ENCODE results near the gene CCT5. TPM values are rescaled to one million over a fixed set of nuclear protein-coding genes. Genes with fewer than 3 reads are reported as not detected.

Gene CCT5
- total RNA-seq, 1 donor from 2014 or later, result 159 TPM

GRCh38 chr5:10259899-10260298, 9.8 kb downstream of the CCT5 start:
- H3K27me3 Mint-ChIP-seq (ENCODE audit: unreplicated experiment), result no peaks in the 10 kb centered on the region
- H3K9me3 Mint-ChIP-seq (ENCODE audit: unreplicated experiment), result no peaks in the 10 kb centered on the region

GRCh38 chr5:10261065-10261464, 11.0 kb downstream of the CCT5 start:
- Mint-ChIP-seq H3K36me3 (ENCODE audit: unreplicated experiment) (peaks cover 61% of the 10 kb centered on the region), H3K27ac (ENCODE audit: unreplicated experiment) (no peak overlapping the region), H3K27me3 (ENCODE audit: unreplicated experiment) (no peaks in the 10 kb centered on the region), H3K4me1 (ENCODE audit: unreplicated experiment) (no peaks in the 10 kb centered on the region), H3K4me3 (ENCODE audit: unreplicated experiment) (no peak overlapping the region), H3K9me3 (ENCODE audit: unreplicated experiment) (no peaks in the 10 kb centered on the region)
- no peak for TF ChIP-seq CTCF (IDR thresholded peaks at IDR 0.05)
- no peak for DNase-seq (ENCODE audit: extremely low spot score, unreplicated experiment)

More at GRCh38 chr5:10259899-10260298, 9.8 kb downstream of the CCT5 start:
- no peak for DNase-seq (ENCODE audit: extremely low spot score, unreplicated experiment)
- Mint-ChIP-seq H3K4me3 (ENCODE audit: unreplicated experiment) (no peak overlapping the region), H3K36me3 (ENCODE audit: unreplicated experiment) (peaks cover 65% of the 10 kb centered on the region), H3K27ac (ENCODE audit: unreplicated experiment) (no peak overlapping the region), H3K4me1 (ENCODE audit: unreplicated experiment) (no peaks in the 10 kb centered on the region)
- no peak for TF ChIP-seq CTCF (IDR thresholded peaks at IDR 0.05)

- H3K27ac Mint-ChIP-seq (ENCODE audit: unreplicated experiment), result no peak overlapping the region
- TF ChIP-seq CTCF (IDR thresholded peaks at IDR 0.05), result no peak
- H3K4me1 Mint-ChIP-seq (ENCODE audit: unreplicated experiment), result peaks cover under 1% of the 10 kb centered on the region
- H3K9me3 Mint-ChIP-seq (ENCODE audit: unreplicated experiment), result no peaks in the 10 kb centered on the region
- no peaks in the 10 kb centered on the region for H3K27me3 Mint-ChIP-seq (ENCODE audit: unreplicated experiment)
- H3K4me3 Mint-ChIP-seq (ENCODE audit: unreplicated experiment), result no peak overlapping the region
- H3K36me3 Mint-ChIP-seq (ENCODE audit: unreplicated experiment), result peaks cover 55% of the 10 kb centered on the region
- DNase-seq (ENCODE audit: extremely low spot score, unreplicated experiment), result no peak
These were observed 12.2 kb downstream of the CCT5 start for GRCh38 chr5:10262121-10262774.

GRCh38 chr5:10262995-10263394, 12.9 kb downstream of the CCT5 start:
- no peaks in the 10 kb centered on the region for H3K27me3 Mint-ChIP-seq (ENCODE audit: unreplicated experiment)
- H3K36me3 Mint-ChIP-seq (ENCODE audit: unreplicated experiment), result peaks cover 51% of the 10 kb centered on the region
- H3K4me1 Mint-ChIP-seq (ENCODE audit: unreplicated experiment), result peaks cover 6% of the 10 kb centered on the region
- DNase-seq (ENCODE audit: extremely low spot score, unreplicated experiment), result no peak
- H3K9me3 Mint-ChIP-seq (ENCODE audit: unreplicated experiment), result no peaks in the 10 kb centered on the region
- no peak overlapping the region for H3K27ac Mint-ChIP-seq (ENCODE audit: unreplicated experiment)
- TF ChIP-seq CTCF (IDR thresholded peaks at IDR 0.05), result no peak
- H3K4me3 Mint-ChIP-seq (ENCODE audit: unreplicated experiment), result no peak overlapping the region

GRCh38 chr5:10264604-10265003, 14.5 kb downstream of the CCT5 start:
- Mint-ChIP-seq H3K9me3 (ENCODE audit: unreplicated experiment) (no peaks in the 10 kb centered on the region), H3K27me3 (ENCODE audit: unreplicated experiment) (no peaks in the 10 kb centered on the region), H3K36me3 (ENCODE audit: unreplicated experiment) (peaks cover 41% of the 10 kb centered on the region), H3K27ac (ENCODE audit: unreplicated experiment) (no peak overlapping the region), H3K4me1 (ENCODE audit: unreplicated experiment) (peaks cover 19% of the 10 kb centered on the region), H3K4me3 (ENCODE audit: unreplicated experiment) (no peak overlapping the region)
- no peak for DNase-seq (ENCODE audit: extremely low spot score, unreplicated experiment)
- no peak for TF ChIP-seq CTCF (IDR thresholded peaks at IDR 0.05)
